ENCODE data around the gene SH3RF1. TPM values are rescaled to one million over a fixed set of nuclear protein-coding genes. Genes with fewer than 3 reads are reported as not detected.

The SH3RF1 gene
- total and polyA plus RNA-seq, 10 of the 15 experiments (the other 5 are each of a cell fraction or from before 2014, with no cell fraction given), result 4.5 to 22.5 (median 10.4) TPM

GRCh38 chr4:169048868-169049414 is 221.8 kb downstream of the SH3RF1 start (continued):
- TF ChIP-seq MXI1 (IDR thresholded peaks at IDR 0.05; ENCODE audit: low read depth, low read length) (no peak), HDGF (IDR thresholded peaks at IDR 0.05) (no peak), SMC3 (IDR thresholded peaks at IDR 0.05; ENCODE audit: borderline replicate concordance, low read length) (no peak), E2F4 (IDR thresholded peaks at IDR 0.05; ENCODE audit: low read depth, low read length) (no peak), MYC (IDR thresholded peaks at IDR 0.05; ENCODE audit: insufficient read depth, insufficient read length, insufficient replicate concordance, low read length, severe bottlenecking) (no peak)

DNA sequence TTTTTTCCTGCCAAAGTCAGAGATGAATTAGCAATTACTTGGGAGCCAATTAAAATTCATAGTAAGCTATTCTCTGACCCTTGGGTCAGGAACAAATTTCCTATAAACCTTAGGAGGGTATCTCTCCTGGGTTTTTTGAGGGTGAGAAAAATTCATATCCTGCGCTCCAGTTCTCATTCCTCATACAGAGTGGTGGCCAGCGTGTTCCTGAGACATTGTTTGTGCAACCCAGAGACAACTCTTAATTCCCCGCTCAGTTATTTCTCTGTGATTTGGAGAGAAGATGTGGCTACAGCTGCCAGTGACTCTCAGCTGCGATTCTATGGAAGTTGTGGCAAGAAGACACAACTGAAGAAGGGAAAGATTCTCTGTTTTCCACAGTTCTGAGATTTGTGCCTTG is 222.8 kb downstream of the SH3RF1 start:
- Histone ChIP-seq H3K27ac (ENCODE audit: control insufficient read depth, insufficient read depth) (no peak overlapping the region), H3K4me3 (no peak overlapping the region), H3K4me1 (ENCODE audit: control insufficient read depth, insufficient read depth, low read length) (no peaks in the 10 kb centered on the region), H4K20me1 (ENCODE audit: control insufficient read depth, insufficient read depth) (no peaks in the 10 kb centered on the region), H3K9me3 (replicated peaks; ENCODE audit: control insufficient read depth, insufficient read depth, low read length) (no peaks in the 10 kb centered on the region), H3K79me2 (ENCODE audit: control insufficient read depth, insufficient read depth, low read length) (no peaks in the 10 kb centered on the region), H3K36me3 (ENCODE audit: control insufficient read depth in 2 of 2, insufficient read depth in 2 of 2, low read length in 1 of 2) (no peaks in the 10 kb centered on the region), H3K4me2 (ENCODE audit: control insufficient read depth, insufficient read depth) (no peak overlapping the region), H3K27me3 (replicated peaks in 1 of 2; ENCODE audit: control insufficient read depth in 2 of 2, insufficient read depth in 2 of 2, low read length in 1 of 2) (no peaks in the 10 kb centered on the region), H2AFZ (ENCODE audit: control insufficient read depth, low read depth, low read length) (no peak overlapping the region), H3K9ac (ENCODE audit: control insufficient read depth, insufficient read depth, low read length) (no peak overlapping the region)
- SMC1A ChIA-PET (ENCODE audit: uncharacterized antibody, unreplicated experiment), result interaction anchor here (0.9 to 1.5 kb wide), 2 partner anchors 17 to 126 kb away, joined by 3 read pairs; no protein-coding TSS in a partner anchor
- intact Hi-C loops (cut with micrococcal nuclease; ENCODE audit: unreplicated experiment) (no loop called here), in situ Hi-C loops (cut with MboI) (no loop called here)
- POLR2A ChIA-PET, result interaction anchor here (0.7 kb wide), 1 partner anchor 577 kb away, joined by 3 read pairs; no protein-coding TSS in a partner anchor
- ATAC-seq (no peak), FAIRE-seq (no peak), DNase-seq (ENCODE audit: low read depth, low spot score) (no peak)
- 70% methylated on average over 4 of the region's 4 CpGs for WGBS (ENCODE audit: insufficient coverage, insufficient replicate concordance, low lambda C conversion rate, missing lambda C conversion rate)
- RAD21 ChIA-PET (ENCODE audit: unreplicated experiment), result interaction anchor here (1.7 kb wide), 1 partner anchor 38 kb away, joined by 7 read pairs; the partner anchor contains the start of gene CBR4
- CTCF ChIA-PET, result interaction anchor here (1.0 to 2.3 kb wide), 3 partner anchors 8 to 23 kb away, joined by 3 to 7 read pairs (median 3); no protein-coding TSS in a partner anchor
- BruUV-seq (replicated peaks), result no TSS peak
- TF ChIP-seq HDAC2 (IDR thresholded peaks at IDR 0.05) (no peak), ZZZ3 (IDR thresholded peaks at IDR 0.05; ENCODE audit: control insufficient read depth, insufficient read length, low read depth) (no peak), ATF7 (IDR thresholded peaks at IDR 0.05; ENCODE audit: low read depth) (no peak), ASH2L (IDR thresholded peaks at IDR 0.05; ENCODE audit: borderline replicate concordance, low read depth) (no peak), ZNF207 (IDR thresholded peaks at IDR 0.05; ENCODE audit: borderline replicate concordance) (no peak), NR2C1 (IDR thresholded peaks at IDR 0.05) (no peak), JUNB (IDR thresholded peaks at IDR 0.05) (no peak), CBX5 (IDR thresholded peaks at IDR 0.05; ENCODE audit: low read depth) (no peak), TAF1 (IDR thresholded peaks at IDR 0.05; ENCODE audit: borderline replicate concordance, low read depth, low read length) (no peak), TCF7 (IDR thresholded peaks at IDR 0.05; ENCODE audit: borderline replicate concordance) (no peak), TARDBP (IDR thresholded peaks at IDR 0.05; ENCODE audit: borderline replicate concordance) (no peak), SRF (IDR thresholded peaks at IDR 0.05; ENCODE audit: low read depth in 2 of 2, low read length in 2 of 2) (no peak), CHD1 (IDR thresholded peaks at IDR 0.05; ENCODE audit: low read depth, low read length) (no peak)
- TF ChIP-seq, protein P1, sequence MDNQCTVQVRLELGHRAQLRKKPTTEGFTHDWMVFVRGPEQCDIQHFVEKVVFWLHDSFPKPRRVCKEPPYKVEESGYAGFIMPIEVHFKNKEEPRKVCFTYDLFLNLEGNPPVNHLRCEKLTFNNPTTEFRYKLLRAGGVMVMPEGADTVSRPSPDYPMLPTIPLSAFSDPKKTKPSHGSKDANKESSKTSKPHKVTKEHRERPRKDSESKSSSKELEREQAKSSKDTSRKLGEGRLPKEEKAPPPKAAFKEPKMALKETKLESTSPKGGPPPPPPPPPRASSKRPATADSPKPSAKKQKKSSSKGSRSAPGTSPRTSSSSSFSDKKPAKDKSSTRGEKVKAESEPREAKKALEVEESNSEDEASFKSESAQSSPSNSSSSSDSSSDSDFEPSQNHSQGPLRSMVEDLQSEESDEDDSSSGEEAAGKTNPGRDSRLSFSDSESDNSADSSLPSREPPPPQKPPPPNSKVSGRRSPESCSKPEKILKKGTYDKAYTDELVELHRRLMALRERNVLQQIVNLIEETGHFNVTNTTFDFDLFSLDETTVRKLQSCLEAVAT (IDR thresholded peaks at IDR 0.05), result no peak
- TF ChIP-seq, protein P2, sequence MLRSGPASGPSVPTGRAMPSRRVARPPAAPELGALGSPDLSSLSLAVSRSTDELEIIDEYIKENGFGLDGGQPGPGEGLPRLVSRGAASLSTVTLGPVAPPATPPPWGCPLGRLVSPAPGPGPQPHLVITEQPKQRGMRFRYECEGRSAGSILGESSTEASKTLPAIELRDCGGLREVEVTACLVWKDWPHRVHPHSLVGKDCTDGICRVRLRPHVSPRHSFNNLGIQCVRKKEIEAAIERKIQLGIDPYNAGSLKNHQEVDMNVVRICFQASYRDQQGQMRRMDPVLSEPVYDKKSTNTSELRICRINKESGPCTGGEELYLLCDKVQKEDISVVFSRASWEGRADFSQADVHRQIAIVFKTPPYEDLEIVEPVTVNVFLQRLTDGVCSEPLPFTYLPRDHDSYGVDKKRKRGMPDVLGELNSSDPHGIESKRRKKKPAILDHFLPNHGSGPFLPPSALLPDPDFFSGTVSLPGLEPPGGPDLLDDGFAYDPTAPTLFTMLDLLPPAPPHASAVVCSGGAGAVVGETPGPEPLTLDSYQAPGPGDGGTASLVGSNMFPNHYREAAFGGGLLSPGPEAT (IDR thresholded peaks at IDR 0.05; ENCODE audit: low read depth), result no peak

Measured in GM12878 (cell line).